ENCODE results near the gene CHEK1. TPM values are rescaled to one million over a fixed set of nuclear protein-coding genes. Genes with fewer than 3 reads are reported as not detected.
"Not testable (repeated sequence)": the region's sequence is repeated elsewhere in the genome, so short reads cannot be mapped to it uniquely, and the experiment has no call there.

CHEK1 gene
- polyA plus RNA-seq, 1 donor = 37.9 TPM

GRCh38 chr11:125694951-125695350, 70.0 kb downstream of the CHEK1 start:
- DNase-seq = no peak

DNA sequence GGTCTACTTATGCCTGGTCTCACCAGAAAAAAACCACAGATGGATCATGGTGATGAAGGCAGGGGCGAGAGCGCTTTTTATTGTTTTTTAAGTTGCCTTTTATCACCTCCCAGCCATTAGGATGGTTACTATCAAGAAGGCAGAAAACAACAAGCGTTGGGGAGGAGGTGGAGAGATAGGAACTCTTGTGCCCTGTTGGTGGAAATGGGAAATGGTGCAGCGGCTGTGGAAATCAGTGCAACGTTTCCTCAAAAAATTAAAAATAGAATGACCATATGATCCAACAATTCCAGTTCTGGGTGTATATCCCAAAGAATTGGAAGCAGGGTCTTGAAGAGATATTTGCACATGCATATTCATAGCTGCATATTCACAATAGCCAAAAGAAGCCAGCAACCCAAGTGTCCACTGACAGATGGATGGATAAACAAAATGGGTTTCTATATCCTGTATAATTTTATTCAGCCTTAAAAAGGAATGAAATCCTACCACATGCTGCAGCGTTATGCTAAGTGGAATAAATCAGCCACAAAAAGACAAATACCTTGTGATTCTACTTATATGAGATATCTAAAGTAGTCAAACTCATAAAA, 76.2 kb downstream of the CHEK1 start:
- no peak for DNase-seq

DNA sequence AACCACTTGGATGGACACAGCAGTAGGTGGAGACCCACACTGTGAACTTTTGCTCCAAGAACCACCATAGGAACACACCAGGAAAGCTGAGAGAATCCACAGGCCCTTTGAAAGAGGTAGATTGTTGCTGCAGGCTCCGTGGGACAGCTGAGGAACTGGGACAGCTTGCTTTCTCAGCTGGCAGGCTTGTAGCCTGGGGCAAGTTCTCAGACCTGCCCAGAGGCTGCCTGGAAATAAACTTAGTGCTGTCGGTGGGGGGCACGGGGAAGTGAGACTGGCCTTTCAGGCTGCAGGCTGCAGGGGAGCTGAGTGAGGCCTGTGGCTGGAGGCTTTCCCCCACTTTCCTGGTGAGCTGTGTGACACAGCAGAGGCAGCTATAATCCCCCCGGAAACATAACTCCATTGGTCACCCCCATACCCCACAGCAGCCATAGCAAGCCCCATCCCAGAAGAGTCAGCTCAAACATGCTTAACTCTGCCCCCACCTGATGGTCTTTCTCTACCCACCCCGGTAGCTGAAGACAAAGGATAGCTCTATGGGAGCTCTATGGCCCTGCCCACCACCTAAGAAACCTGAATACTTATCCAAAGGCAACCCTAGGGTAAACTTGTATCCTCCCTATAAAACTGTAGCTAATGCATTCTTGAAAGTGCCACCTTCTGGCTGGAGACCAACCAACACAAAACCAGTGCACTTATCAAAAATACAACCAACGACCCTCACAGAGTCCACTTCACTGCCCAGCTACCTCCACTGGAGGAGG, 77.1 kb downstream of the CHEK1 start:
- no peak for DNase-seq

GRCh38 chr11:125704686-125705085, 79.7 kb downstream of the CHEK1 start:
- not testable (repeated sequence) for DNase-seq

GRCh38 chr11:125720781-125721180, 95.8 kb downstream of the CHEK1 start:
- DNase-seq = no peak

DNA sequence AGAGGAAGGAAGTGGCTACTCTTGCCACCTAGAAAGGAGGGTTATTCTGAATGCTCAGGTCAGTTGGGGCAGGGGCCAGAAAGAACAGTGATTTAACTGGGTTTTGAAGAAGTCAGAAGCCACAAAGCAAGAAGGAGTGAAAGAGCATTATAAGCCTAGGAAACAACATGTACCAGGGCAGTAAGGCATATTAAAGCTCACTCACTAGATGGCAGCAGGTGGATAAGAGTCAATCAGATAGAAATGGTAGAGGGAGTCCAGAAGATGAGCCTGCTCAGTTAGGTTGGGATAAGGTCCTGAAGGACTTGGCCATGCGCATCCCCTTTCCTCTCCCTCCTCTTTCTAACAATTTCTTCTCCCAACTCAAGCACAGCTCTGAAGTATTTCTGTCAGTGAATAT, 99.2 kb downstream of the CHEK1 start:
- DNase-seq = peak; percentile 1

Other genes with a start within 250 kb of the CHEK1 start
- 8.9 TPM for gene FEZ1, start 128.9 kb upstream of the CHEK1 start, polyA plus RNA-seq (ENCODE audit: insufficient read length)
- gene EI24, start 55.7 kb upstream of the CHEK1 start, polyA plus RNA-seq (ENCODE audit: insufficient read length) = 125 TPM
- gene STT3A, start 32.3 kb upstream of the CHEK1 start, polyA plus RNA-seq (ENCODE audit: insufficient read length) = 224 TPM
- gene ACRV1, start 55.7 kb downstream of the CHEK1 start, polyA plus RNA-seq (ENCODE audit: insufficient read length) = 1.4 TPM
- 0.12 TPM for gene PATE1, start 121.1 kb downstream of the CHEK1 start, polyA plus RNA-seq (ENCODE audit: insufficient read length)
- 0.25 TPM for gene PATE2, start 153.7 kb downstream of the CHEK1 start, polyA plus RNA-seq (ENCODE audit: insufficient read length)
- 0.10 TPM for gene PATE3, start 163.0 kb downstream of the CHEK1 start, polyA plus RNA-seq (ENCODE audit: insufficient read length)
- 0.20 TPM for gene PATE4, start 208.2 kb downstream of the CHEK1 start, polyA plus RNA-seq (ENCODE audit: insufficient read length)

Data from left kidney (tissue), 2 donors.